Esophagus (tissue), 2 donors: ENCODE measurements around the gene TMEM176A. TPM values are rescaled to one million over a fixed set of nuclear protein-coding genes. Genes with fewer than 3 reads are reported as not detected.

ENCODE experiments used
- H3K27ac ChIP-seq, 2 donors: one replicate each; pipeline ENCODE4 v1.5.1; 2013; ENCODE audit warnings: low read depth in 2 of 2, mild to moderate bottlenecking in 2 of 2, inconsistent platforms in 1 of 2, low read length in 1 of 2, moderate library complexity in 1 of 2
- H3K27me3 ChIP-seq, 2 donors: one replicate each; pipeline ENCODE4 v1.6.1; 2013; ENCODE audit warnings: low read length in 2 of 2, control low read depth in 1 of 2, mild to moderate bottlenecking in 1 of 2; ENCODE audit not compliant: insufficient read depth in 2 of 2, control insufficient read depth in 1 of 2
- H3K36me3 ChIP-seq, 2 donors: one replicate each; pipeline ENCODE4 v1.6.1; 2013; ENCODE audit warnings: low read length in 1 of 2; ENCODE audit not compliant: control insufficient read depth in 2 of 2, insufficient read depth in 2 of 2
- H3K4me1 ChIP-seq, 2 donors: one replicate each; pipeline ENCODE4 v1.6.1; 2013; ENCODE audit warnings: low read length in 1 of 2; ENCODE audit not compliant: control insufficient read depth in 2 of 2, insufficient read depth in 2 of 2
- H3K4me3 ChIP-seq, 2 donors: one replicate each; pipeline ENCODE4 v1.5.1; 2013; ENCODE audit warnings: low read length in 2 of 2, mild to moderate bottlenecking in 2 of 2, low read depth in 1 of 2, moderate library complexity in 1 of 2
- H3K9me3 ChIP-seq, 2 donors: one replicate each; pipeline ENCODE4 v1.6.1; 2013; ENCODE audit warnings: mild to moderate bottlenecking in 2 of 2, low read depth in 1 of 2, low read length in 1 of 2, moderate library complexity in 1 of 2; ENCODE audit not compliant: control insufficient read depth in 2 of 2, insufficient read depth in 1 of 2
- WGBS, 2 donors: extraction: QIAGEN DNeasy Blood & Tissue Kit; methylation state at CpG; one replicate each; pipeline ENCODE4 v1.1.7; 2013; 5-methylcytosine and 5-hydroxymethylcytosine counted together
- polyA plus RNA-seq, 2 donors: library from polyadenylated mRNA; stranded (reverse); fragments of 200-250 nt; gene quantifications; one replicate each; pipeline ENCODE4 v1.2.3, GENCODE V29; 2013
- donor health status: healthy with polysubstance abuse.
- donor health status: Bipolar disorder and iron deficiency.

The TMEM176A gene
- polyA plus RNA-seq, 2 donors: 4.8 to 9.4 TPM

DNA sequence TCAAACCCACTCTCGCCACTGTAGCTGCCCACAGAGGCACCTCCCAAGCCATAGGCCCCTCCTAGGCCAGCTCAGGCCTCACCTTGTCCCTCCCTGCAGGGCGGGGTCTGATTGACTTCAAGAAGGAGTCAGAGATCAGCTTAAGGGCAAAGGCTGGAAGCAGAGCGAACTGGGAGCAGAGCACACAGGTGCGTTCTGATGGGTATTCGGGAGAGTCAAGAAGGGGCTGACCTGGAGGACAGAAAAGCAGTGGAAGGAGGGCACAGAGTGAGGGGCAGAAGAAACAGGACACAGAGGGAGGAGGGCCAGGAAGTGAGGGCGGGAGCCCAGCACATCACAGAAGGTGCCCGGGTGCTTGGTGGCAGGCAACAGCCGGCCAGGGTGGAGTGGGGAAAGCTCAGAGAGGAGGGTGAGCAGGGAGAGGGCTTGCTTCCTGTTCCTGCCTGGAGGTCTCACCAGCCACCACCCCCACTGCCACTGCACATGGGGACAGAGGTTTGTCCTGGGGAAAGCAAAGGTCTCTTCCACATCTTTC is 51.9 kb downstream of the TMEM176A start, which contains the start of gene AOC1:
AOC1 (plus strand) TSS at position 147 of the 535 bp plus-strand sequence. CDS start 3,954 bp downstream, outside the sequence.
- 44% methylated on average over 8 of the region's 8 CpGs for WGBS, 2 donors
- Histone ChIP-seq H3K27ac (no peak within 1 kb of the TSS), H3K27me3 (no peaks in the 10 kb centered on the region), H3K4me1 (no peaks in the 10 kb centered on the region), H3K4me3 (no peak within 1 kb of the TSS), H3K36me3 (no peaks in the 10 kb centered on the region), H3K9me3 (no peaks in the 10 kb centered on the region)

DNA sequence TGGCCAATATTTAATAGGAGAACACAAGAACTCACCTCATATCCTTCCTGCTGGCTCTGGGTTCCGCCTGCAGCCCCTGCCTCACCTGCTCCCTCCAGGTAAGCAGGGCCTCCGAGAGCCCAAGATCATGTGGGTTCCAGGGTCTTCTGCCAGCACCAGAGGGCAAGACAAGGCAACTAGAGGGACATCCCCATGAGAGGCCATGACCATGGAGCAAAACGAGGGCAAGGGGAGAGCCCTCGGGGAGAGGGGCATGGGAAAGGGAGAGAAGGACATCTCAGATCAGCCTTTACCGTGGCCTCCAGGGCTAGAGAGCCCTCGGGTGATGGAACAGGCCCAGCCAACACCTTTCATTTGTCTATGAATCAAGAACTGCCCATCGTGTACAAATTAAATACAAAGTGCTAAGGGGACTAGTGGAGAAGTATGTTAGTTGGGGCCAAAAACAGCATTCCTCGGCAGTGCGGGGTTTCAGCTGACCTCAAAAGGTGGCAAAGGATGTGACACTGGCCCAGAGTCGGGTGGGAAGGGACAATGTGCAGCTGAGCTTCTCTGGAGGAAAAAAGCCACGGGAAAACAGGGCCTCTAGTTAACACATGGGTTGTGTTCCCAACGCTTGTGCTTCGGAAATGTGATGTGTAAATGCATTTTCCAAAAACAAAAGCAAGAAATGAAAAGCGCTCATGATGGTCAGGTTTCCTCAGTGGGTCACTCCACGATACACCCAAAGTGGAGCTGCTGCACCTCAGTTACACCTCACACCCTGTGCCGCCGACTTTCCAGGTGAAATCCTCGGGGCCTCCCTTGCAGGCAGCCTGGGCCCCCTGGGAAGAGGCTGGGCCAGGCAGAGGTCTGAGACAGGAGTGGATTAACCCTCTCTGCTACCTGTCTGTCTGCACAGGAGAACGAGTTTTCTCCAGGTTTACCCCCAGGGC is 53.8 kb downstream of the TMEM176A start:
- Histone ChIP-seq H3K27me3 (no peaks in the 10 kb centered on the region), H3K4me1 (no peaks in the 10 kb centered on the region), H3K4me3 (no peak overlapping the region), H3K36me3 (no peaks in the 10 kb centered on the region), H3K27ac (no peak overlapping the region), H3K9me3 (no peaks in the 10 kb centered on the region)
- 66 to 72% methylated on average over 19 of the region's 19 CpGs for WGBS, 2 donors

Other genes with a start within 250 kb of the TMEM176A start
- 1 to 10 TPM; 4.6 to 5.3 TPM for gene GIMAP4, start 233.4 kb upstream of the TMEM176A start, polyA plus RNA-seq
- 1 to 10 TPM; 2.7 to 2.8 TPM for gene GIMAP6, start 168.4 kb upstream of the TMEM176A start, polyA plus RNA-seq
- gene GIMAP2, start 115.1 kb upstream of the TMEM176A start, polyA plus RNA-seq: 1 to 10 TPM in 1 of 2 donors, under 1 TPM in 1; 0.90 to 2.1 TPM
- gene GIMAP1, start 84.2 kb upstream of the TMEM176A start, polyA plus RNA-seq: 1 to 10 TPM; 1.2 to 1.5 TPM
- gene GIMAP5, start 63.4 kb upstream of the TMEM176A start, polyA plus RNA-seq: 1 to 10 TPM; 5.2 to 7.6 TPM
- 10 to 100 TPM in 1 of 2 donors, 1 to 10 TPM in 1; 5.7 to 15.6 TPM for gene TMEM176B, start 405 bp upstream of the TMEM176A start, polyA plus RNA-seq
- gene AOC1, start 51.7 kb downstream of the TMEM176A start, polyA plus RNA-seq: 1 to 10 TPM in 1 of 2 donors, under 1 TPM in 1; 0.75 to 1.6 TPM
- gene KCNH2, start 177.6 kb downstream of the TMEM176A start, polyA plus RNA-seq: 1 to 10 TPM in 1 of 2 donors, under 1 TPM in 1; 0.88 to 2.0 TPM
- 1 to 10 TPM; 4.5 to 4.9 TPM for gene NOS3, start 190.2 kb downstream of the TMEM176A start, polyA plus RNA-seq
- 100 to 1,000 TPM in 1 of 2 donors, 10 to 100 TPM in 1; 36.0 to 143 TPM for gene ATG9B, start 223.7 kb downstream of the TMEM176A start, polyA plus RNA-seq
- gene ABCB8, start 227.7 kb downstream of the TMEM176A start, polyA plus RNA-seq: 10 to 100 TPM; 24.0 to 27.6 TPM
- 1 to 10 TPM; 1.1 to 4.2 TPM for gene ASIC3, start 247.8 kb downstream of the TMEM176A start, polyA plus RNA-seq